Hepatocyte (in vitro differentiated cells): Measurements from ENCODE around the gene LCN12. TPM values are rescaled to one million over a fixed set of nuclear protein-coding genes. Genes with fewer than 3 reads are reported as not detected.

Experiments
- DNase-seq: peaks from one replicate; pipeline ENCODE4 v3.0.0-alpha.2; 2016; ENCODE audit warnings: low spot score
- H2AFZ ChIP-seq: fragments of 200-600 bp; sonication (generic); 2 replicates; pipeline ENCODE4 v1.6.0; 2016; ENCODE audit warnings: antibody characterized with exemption, mild to moderate bottlenecking
- H3K27ac ChIP-seq: fragments of 200-600 bp; sonication (generic); 2 replicates; pipeline ENCODE4 v1.5.1; 2016; ENCODE audit warnings: mild to moderate bottlenecking
- H3K27me3 ChIP-seq: fragments of 200-600 bp; sonication (generic); 2 replicates; pipeline ENCODE4 v1.6.1; 2016
- H3K36me3 ChIP-seq: fragments of 200-600 bp; sonication (generic); replicated peaks from 2 replicates; pipeline ENCODE4 v1.5.1; 2016; ENCODE audit warnings: low read depth; ENCODE audit not compliant: insufficient read depth
- H3K4me1 ChIP-seq: fragments of 200-600 bp; sonication (generic); 2 replicates; pipeline ENCODE4 v1.5.1; 2016; ENCODE audit warnings: mild to moderate bottlenecking, moderate library complexity; ENCODE audit not compliant: insufficient read depth
- H3K4me2 ChIP-seq: fragments of 200-600 bp; sonication (generic); 2 replicates; pipeline ENCODE4 v1.6.0; 2016
- H3K4me3 ChIP-seq: fragments of 200-600 bp; sonication (generic); 2 replicates; pipeline ENCODE4 v1.5.1; 2016; ENCODE audit warnings: mild to moderate bottlenecking
- H3K79me2 ChIP-seq: fragments of 200-600 bp; sonication (generic); 2 replicates; pipeline ENCODE4 v1.6.0; 2017; ENCODE audit warnings: mild to moderate bottlenecking
- H3K9me2 ChIP-seq: fragments of 200-600 bp; sonication (generic); replicated peaks from 2 replicates; pipeline ENCODE4 v1.6.0; 2017; ENCODE audit warnings: mild to moderate bottlenecking; ENCODE audit not compliant: insufficient read depth
- H3K9me3 ChIP-seq: fragments of 200-600 bp; sonication (generic); 2 replicates; pipeline ENCODE4 v1.5.1; 2016; ENCODE audit warnings: low read depth, mild to moderate bottlenecking
- H4K20me1 ChIP-seq: fragments of 200-600 bp; sonication (generic); 2 replicates; pipeline ENCODE4 v1.6.0; 2016; ENCODE audit warnings: mild to moderate bottlenecking; ENCODE audit not compliant: insufficient read depth, poor library complexity, severe bottlenecking
- CTCF ChIP-seq: fragments of 200-600 bp; sonication (generic); IDR thresholded peaks from 2 replicates; pipeline ENCODE4 v1.5.1; 2016; ENCODE audit warnings: antibody characterized with exemption, mild to moderate bottlenecking; ENCODE audit not compliant: poor library complexity
- EZH2 ChIP-seq: fragments of 200-600 bp; sonication (generic); IDR thresholded peaks from 2 replicates; pipeline ENCODE4 v1.6.1; 2016; ENCODE audit warnings: antibody characterized with exemption, mild to moderate bottlenecking, borderline replicate concordance
- EZH2phosphoT487 ChIP-seq: fragments of 200-600 bp; sonication (generic); IDR thresholded peaks from one replicate; pipeline ENCODE4 v1.6.1; 2018; ENCODE audit warnings: antibody characterized with exemption, mild to moderate bottlenecking, low read depth, moderate library complexity; ENCODE audit not compliant: unreplicated experiment, severe bottlenecking
- WGBS: methylation state at CpG from one replicate; pipeline ENCODE4 v1.1.6; 2016; ENCODE audit warnings: low lambda C conversion rate; ENCODE audit errors: missing lambda C conversion rate; 5-methylcytosine and 5-hydroxymethylcytosine counted together
- polyA plus RNA-seq: library from polyadenylated mRNA; unstranded; fragments of >200 nt; fragmentation: Nextera tagmentation; extraction: Ambion mirVana; gene quantifications from 2 replicates; pipeline ENCODE4 v1.2.1, GENCODE V29; 2016
- total RNA-seq: library from RNA; depleted of rRNA; stranded (reverse); fragments of >200 nt; gene quantifications from 2 replicates; pipeline ENCODE4 v1.2.3, GENCODE V29; 2014

The LCN12 gene
- total and polyA plus RNA-seq, 2 experiments from 2014 or later: 4.1 to 27.4 TPM

- Histone ChIP-seq H3K4me2 (no peak overlapping the region), H3K9me2 (no peaks in the 10 kb centered on the region), H3K9me3 (no peaks in the 10 kb centered on the region), H3K4me3 (no peak overlapping the region), H3K27me3 (no peaks in the 10 kb centered on the region), H2AFZ (no peak overlapping the region), H4K20me1 (no peaks in the 10 kb centered on the region), H3K79me2 (no peaks in the 10 kb centered on the region), H3K4me1 (no peaks in the 10 kb centered on the region), H3K36me3 (no peaks in the 10 kb centered on the region), H3K27ac (no peak overlapping the region)
- no peak for TF ChIP-seq EZH2phosphoT487
- TF ChIP-seq EZH2: no peak
- TF ChIP-seq CTCF: no peak
- no peak for DNase-seq
- 87% methylated on average over 7 of the region's 11 CpGs for WGBS
Observed at GRCh38 chr9:136970361-136970760, 18.3 kb downstream of the LCN12 start.

- DNase-seq: no peak
- Histone ChIP-seq H3K4me3 (no peak overlapping the region), H2AFZ (no peak overlapping the region), H3K27ac (no peak overlapping the region), H4K20me1 (no peaks in the 10 kb centered on the region), H3K36me3 (no peaks in the 10 kb centered on the region), H3K79me2 (no peaks in the 10 kb centered on the region), H3K4me2 (no peak overlapping the region), H3K4me1 (no peaks in the 10 kb centered on the region), H3K9me3 (no peaks in the 10 kb centered on the region), H3K9me2 (no peaks in the 10 kb centered on the region), H3K27me3 (no peaks in the 10 kb centered on the region)
- 82% methylated on average over 14 of the region's 14 CpGs for WGBS
- TF ChIP-seq EZH2phosphoT487 (no peak), EZH2 (no peak), CTCF (no peak)
Observed at GRCh38 chr9:136971746-136972145, 19.7 kb downstream of the LCN12 start.

GRCh38 chr9:136972335-136972734 is 20.3 kb downstream of the LCN12 start:
- Histone ChIP-seq H3K27me3 (no peaks in the 10 kb centered on the region), H3K79me2 (no peaks in the 10 kb centered on the region), H3K27ac (no peak overlapping the region), H4K20me1 (no peaks in the 10 kb centered on the region), H3K9me3 (no peaks in the 10 kb centered on the region), H3K4me1 (no peaks in the 10 kb centered on the region), H3K36me3 (no peaks in the 10 kb centered on the region), H3K4me2 (no peak overlapping the region), H2AFZ (no peak overlapping the region), H3K9me2 (no peaks in the 10 kb centered on the region), H3K4me3 (no peak overlapping the region)
- WGBS: 95% methylated on average over 6 of the region's 11 CpGs
- TF ChIP-seq CTCF (no peak), EZH2phosphoT487 (no peak), EZH2 (no peak)
- no peak for DNase-seq

GRCh38 chr9:136972743-136973142 is 20.7 kb downstream of the LCN12 start:
- TF ChIP-seq EZH2phosphoT487 (no peak), EZH2 (no peak), CTCF (no peak)
- no peaks in the 10 kb centered on the region for H3K36me3 ChIP-seq
- H3K4me3 ChIP-seq: no peak overlapping the region
- H4K20me1 ChIP-seq: no peaks in the 10 kb centered on the region
- H2AFZ ChIP-seq: no peak overlapping the region
- H3K9me2 ChIP-seq: no peaks in the 10 kb centered on the region
- no peak overlapping the region for H3K4me2 ChIP-seq
- H3K4me1 ChIP-seq: no peaks in the 10 kb centered on the region
- DNase-seq: no peak
- H3K79me2 ChIP-seq: no peaks in the 10 kb centered on the region
- H3K27me3 ChIP-seq: no peaks in the 10 kb centered on the region
- no peaks in the 10 kb centered on the region for H3K9me3 ChIP-seq
- 86% methylated on average over 10 of the region's 13 CpGs for WGBS
- H3K27ac ChIP-seq: no peak overlapping the region
